ENCODE results near the gene SMIM35. TPM values are rescaled to one million over a fixed set of nuclear protein-coding genes. Genes with fewer than 3 reads are reported as not detected.

The SMIM35 gene
- total RNA-seq, 4 donors from 2014 or later: 0.47 TPM; not detected in 3

- DNase-seq (ENCODE audit: low spot score) (no peak), ATAC-seq (ENCODE audit: low FRiP score) (no peak)
- TF ChIP-seq CTCF (IDR thresholded peaks at IDR 0.05): no peak
Observed at GRCh38 chr11:117962826-117963225, 123.9 kb downstream of the SMIM35 start.

GRCh38 chr11:117961896-117962295 lies 124.9 kb downstream of the SMIM35 start:
- TF ChIP-seq CTCF (IDR thresholded peaks at IDR 0.05): no peak
- DNase-seq (ENCODE audit: low spot score) (no peak), ATAC-seq (ENCODE audit: low FRiP score) (no peak)

GRCh38 chr11:117960406-117960805 lies 126.4 kb downstream of the SMIM35 start:
- no peak for TF ChIP-seq CTCF (IDR thresholded peaks at IDR 0.05)
- ATAC-seq (ENCODE audit: low FRiP score): no peak

GRCh38 chr11:117959438-117960149 lies 127.2 kb downstream of the SMIM35 start:
- ATAC-seq (ENCODE audit: low FRiP score) (no peak), DNase-seq (ENCODE audit: low spot score) (no peak)
- no peak for TF ChIP-seq CTCF (IDR thresholded peaks at IDR 0.05)

More at GRCh38 chr11:117960406-117960805, 126.4 kb downstream of the SMIM35 start:
- DNase-seq (ENCODE audit: low spot score): no peak

GRCh38 chr11:117958949-117959348 lies 127.8 kb downstream of the SMIM35 start:
- ATAC-seq (ENCODE audit: low FRiP score) (no peak), DNase-seq (ENCODE audit: low spot score) (no peak)
- no peak for TF ChIP-seq CTCF (IDR thresholded peaks at IDR 0.05)

Other genes with a start within 250 kb of the SMIM35 start
- gene FXYD6, start 210.3 kb downstream of the SMIM35 start, total RNA-seq: 10 to 100 TPM; 21.5 to 79.9 (median 25.6) TPM
- gene TMPRSS13, start 157.6 kb downstream of the SMIM35 start, total RNA-seq: under 1 TPM in 1 of 4 donors, not detected in 3; 0.50 TPM
- gene IL10RA, start 100.6 kb downstream of the SMIM35 start, total RNA-seq: 10 to 100 TPM; 23.2 to 65.9 (median 44.4) TPM
- gene TMPRSS4, start 9.9 kb downstream of the SMIM35 start, total RNA-seq: not detected
- 10 to 100 TPM in 1 of 4 donors, 1 to 10 TPM in 3; 1.1 to 10.2 (median 2.0) TPM for gene SCN4B, start 65.9 kb upstream of the SMIM35 start, total RNA-seq
- gene SCN2B, start 89.7 kb upstream of the SMIM35 start, total RNA-seq: under 1 TPM in 2 of 4 donors, not detected in 2; 0.28 to 0.47 TPM
- gene JAML, start 138.0 kb upstream of the SMIM35 start, total RNA-seq: 10 to 100 TPM in 3 of 4 donors, 1 to 10 TPM in 1; 9.9 to 35.9 (median 13.7) TPM
- gene MPZL3, start 165.4 kb upstream of the SMIM35 start, total RNA-seq: 1 to 10 TPM; 1.3 to 2.5 (median 2.4) TPM
- gene MPZL2, start 177.3 kb upstream of the SMIM35 start, total RNA-seq: 10 to 100 TPM in 3 of 4 donors, 1 to 10 TPM in 1; 6.8 to 56.6 (median 33.6) TPM
- gene CD3E, start 217.8 kb upstream of the SMIM35 start, total RNA-seq: 1 to 10 TPM; 2.8 to 4.1 (median 3.0) TPM

Measured in omental fat pad (tissue), 4 donors.